Fibroblast of skin of left quadriceps (primary cell): ENCODE results near the gene GRID2.

Experiments used
- DNase-seq, 2 experiments: peaks; one replicate each; pipeline ENCODE4 v3.0.0-alpha.2; 2013; ENCODE audit warnings: low read depth in 2 of 2

Gene GRID2

GRCh38 chr4:93403571-93403970 is 1099.8 kb downstream of the GRID2 start:
- peak in 1 of 2 experiments; percentile 27 for DNase-seq

DNA sequence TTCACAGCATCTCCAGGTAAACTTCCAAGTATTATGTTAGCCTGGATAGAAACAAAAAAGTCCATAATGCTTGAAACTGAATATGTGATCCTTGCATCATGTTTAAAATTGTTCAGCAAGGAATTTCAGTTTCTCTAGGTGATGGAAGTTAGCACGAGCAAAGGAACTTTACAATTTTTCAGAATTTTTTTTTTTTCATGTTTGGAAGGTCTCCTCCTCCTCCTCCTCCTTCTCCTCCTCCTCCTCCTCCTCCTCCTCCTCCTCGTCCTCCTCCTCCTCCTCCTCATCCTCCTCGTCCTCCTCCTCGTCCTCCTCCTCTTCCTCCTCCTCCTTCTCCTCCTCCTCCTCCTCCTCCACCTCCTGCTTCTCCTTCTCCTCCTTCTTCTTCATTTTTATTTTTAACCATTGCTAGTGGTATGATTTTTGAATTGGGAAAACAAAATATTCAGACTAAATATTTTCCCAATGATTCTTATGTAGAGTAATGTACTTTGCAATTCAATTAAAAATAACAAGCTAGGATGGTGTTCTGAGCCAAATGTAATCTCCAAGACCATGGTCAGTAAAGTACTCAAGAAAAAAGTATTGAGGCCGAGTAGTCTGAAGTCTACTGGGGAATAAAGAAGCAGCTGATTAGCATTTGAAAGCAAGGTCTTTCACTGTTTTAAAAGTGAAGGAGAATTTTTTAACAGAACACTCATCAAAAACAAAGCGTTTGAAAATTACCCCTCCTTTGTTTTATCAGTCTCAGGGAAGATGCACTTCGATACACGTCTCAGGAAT is 1103.9 kb downstream of the GRID2 start:
- no peak for DNase-seq

GRCh38 chr4:93409035-93409434 is 1105.3 kb downstream of the GRID2 start:
- no peak for DNase-seq

DNA sequence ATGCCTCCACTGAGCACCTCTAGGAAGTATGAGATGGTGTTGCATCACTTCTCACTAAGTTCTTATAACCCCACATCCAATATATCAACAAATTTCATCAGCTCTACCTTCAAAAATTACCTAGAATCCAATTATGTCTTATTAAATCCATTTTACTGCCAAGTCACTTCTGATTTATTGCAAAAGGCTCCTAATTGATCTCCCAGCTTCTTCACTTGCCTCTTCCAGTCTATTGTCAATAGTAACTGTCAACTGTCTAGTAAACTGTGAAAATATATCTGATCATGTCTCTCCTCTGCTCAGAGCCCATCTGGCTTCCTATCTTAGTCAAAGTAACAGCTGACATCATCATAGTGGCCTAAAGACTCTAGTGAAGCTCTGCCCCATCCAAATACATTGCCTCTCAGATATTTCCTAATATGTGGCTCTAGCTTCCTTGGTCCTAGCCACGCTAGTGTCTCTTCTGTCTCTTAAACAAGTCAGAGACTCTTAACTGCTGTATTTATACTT is 1110.3 kb downstream of the GRID2 start:
- no peak for DNase-seq

DNA sequence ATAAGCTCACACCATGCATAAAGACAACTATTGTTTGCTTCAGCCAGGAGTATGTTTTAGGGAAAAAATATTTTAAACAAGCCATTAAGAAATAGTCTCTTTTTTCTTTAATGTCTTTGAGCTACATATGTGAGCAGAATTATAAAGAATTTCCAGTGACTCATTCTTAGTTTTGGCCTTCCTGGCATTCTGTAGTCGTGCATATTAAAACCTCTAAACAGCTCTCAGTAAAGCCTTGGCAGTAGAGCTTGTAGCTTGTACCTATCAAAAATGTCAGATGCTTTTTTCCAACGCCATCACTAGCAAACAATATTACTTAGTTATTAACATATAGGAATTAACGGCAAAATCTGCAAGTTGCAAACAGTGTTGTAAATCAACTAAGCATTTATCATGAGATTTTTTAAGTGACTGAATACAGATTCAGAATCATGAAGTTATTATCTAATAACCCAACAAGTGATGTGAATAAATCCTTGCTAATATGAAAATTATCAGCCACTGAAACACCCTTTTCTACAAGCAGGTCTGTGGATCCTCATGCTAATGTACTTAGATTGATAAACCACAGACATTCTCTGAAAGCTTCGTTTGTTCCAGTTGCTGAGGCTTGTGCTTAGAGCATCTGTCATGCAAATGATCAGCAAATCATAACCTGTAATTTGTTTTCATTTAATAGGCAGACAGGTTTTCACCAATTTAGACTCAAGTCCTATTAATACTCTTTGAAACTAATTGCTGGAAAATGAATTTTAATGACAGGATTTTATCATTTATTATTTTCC is 1112.8 kb downstream of the GRID2 start:
- DNase-seq: peak; percentile 17 to 21

GRCh38 chr4:93431371-93431770 is 1127.6 kb downstream of the GRID2 start:
- DNase-seq: no peak

DNA sequence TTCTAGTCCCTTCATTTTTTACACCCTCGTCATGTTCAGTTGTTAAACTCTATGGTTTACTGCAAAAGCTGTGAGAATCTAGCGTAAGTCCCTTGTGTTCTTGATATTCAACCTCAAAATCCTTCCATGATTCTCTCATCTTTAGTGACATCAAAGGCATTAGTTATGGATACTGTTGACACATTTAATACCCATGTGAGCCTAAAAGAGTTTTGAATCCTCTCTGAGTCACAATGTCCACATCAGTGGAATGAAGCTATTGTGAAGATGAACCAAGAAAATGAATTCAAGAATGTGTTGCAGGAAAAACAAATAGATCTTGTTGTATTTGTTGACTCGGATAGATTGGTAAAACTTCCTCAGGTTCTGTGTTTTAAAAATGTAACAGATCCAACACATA is 1130.1 kb downstream of the GRID2 start:
- no peak for DNase-seq

DNA sequence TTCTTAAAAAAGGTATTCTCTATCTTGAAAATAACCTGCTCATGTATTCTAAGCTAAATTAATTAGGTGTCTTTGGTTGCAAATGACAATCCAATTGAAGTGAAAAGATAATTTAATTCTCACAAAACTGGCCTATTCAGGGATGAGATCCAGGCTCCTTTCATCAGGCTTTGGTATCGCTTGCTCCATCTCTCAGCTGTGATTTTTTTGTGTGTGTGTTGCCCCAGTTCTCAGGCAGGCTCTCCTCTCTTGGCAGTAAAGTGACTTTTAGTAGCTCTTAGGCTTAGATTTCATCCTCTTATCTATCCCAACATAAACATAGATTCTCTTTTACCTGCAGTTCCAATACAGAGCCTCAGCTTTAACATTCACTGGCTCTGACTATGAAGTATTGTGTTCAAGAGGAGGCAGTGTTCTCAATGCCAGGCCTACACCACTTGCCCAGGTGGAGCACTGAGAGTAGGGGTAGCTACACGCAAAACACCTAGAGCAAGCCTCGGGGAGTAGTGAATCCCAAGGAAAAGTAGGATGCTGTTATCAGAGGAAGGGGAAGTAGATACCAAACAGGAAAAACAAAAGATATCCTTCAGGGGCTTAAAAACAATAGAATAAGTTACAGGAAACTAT is 1132.3 kb downstream of the GRID2 start:
- no peak for DNase-seq

DNA sequence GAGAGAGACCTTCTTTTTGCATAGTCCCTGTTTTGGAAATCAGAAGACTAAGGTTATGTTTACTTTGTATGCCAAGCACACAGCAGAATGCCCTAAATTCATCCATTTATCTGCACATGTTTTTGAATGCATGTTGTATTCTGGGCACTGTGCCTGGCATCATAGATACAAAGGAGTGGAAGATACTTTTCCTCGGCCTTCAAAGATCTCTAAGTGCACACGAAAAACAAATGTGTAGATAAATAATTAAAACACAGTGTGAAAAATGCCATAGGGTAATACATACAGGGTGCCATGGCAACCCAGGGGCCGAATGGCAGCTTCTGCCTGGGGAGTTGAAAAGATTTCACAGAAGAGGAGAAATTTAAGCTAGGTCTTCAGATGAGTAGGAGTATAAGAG is 1134.2 kb downstream of the GRID2 start:
- no peak for DNase-seq

- DNase-seq: no peak
Measured at GRCh38 chr4:93444860-93445259, 1141.1 kb downstream of the GRID2 start.

DNA sequence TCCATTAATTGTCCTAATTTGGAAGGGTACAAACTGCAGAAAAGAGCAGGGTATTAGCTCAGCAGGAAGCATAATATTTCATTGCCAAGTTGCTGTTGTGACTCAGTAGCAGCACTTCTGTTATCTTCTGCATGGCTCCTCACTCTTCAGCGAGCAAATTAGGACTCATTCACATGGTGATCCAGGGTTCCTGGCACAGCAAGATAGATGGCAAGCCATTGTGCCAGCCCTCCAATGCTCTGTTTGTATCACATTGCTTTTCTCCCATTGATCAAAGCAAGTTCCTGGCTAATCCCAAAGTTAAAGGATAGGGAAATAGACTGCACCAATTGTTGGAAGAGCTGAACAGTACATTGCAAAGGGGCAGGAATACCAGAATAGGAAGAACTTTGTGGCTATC is 1142.3 kb downstream of the GRID2 start:
- no peak for DNase-seq

DNA sequence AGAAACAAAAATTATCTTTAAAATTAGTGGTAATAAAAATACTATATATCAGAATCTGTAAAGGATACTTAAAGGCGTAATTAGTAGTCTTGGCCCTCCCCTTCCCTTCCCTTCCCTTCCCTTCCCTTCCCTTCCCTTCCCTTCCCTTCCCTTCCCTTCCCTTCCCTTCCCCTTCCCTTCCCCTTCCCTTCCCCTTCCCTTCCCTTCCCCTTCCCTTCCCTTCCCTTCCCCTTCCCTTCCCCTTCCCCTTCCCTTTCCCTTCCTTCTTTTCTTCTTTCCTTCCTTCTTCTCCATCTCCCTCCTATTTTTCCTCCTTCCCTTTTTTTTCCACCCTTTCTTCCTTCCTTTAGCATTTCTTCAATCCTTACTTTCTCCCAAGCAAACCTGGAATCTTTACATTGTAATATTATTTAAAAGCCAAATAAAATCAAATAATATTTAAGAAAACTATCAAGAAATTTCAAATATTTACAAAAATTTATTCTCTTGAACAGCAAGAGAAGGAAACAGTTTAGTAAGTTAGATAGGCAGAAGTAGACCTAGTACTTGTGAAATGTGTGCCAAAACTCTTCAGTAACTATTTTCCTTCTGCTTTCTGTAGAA is 1145.0 kb downstream of the GRID2 start:
- no peak for DNase-seq

- DNase-seq: no peak
Measured at GRCh38 chr4:93451954-93452353, 1148.2 kb downstream of the GRID2 start.

- no peak for DNase-seq
Measured at GRCh38 chr4:93461541-93461940, 1157.8 kb downstream of the GRID2 start.

DNA sequence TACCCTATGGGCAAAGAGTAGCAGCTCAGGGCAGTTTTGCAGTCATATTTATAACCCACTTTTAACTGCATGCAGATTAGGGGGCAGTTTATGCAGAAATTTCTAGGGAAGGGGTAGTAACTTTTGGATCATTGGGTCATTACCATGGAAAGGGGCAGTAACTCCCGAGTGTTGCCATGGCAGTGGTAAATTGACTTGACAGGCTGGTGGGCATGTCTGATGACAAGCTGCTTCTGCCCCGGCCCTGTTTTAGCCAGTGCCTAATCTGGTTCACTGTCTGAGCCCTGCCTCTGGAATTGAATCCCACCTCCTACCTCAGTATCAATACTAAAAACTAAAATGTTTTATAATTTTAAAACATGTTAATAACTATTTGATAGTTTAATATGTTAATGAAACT is 1162.7 kb downstream of the GRID2 start:
- no peak for DNase-seq

GRCh38 chr4:93467484-93468155 is 1163.9 kb downstream of the GRID2 start:
- DNase-seq: no peak

DNA sequence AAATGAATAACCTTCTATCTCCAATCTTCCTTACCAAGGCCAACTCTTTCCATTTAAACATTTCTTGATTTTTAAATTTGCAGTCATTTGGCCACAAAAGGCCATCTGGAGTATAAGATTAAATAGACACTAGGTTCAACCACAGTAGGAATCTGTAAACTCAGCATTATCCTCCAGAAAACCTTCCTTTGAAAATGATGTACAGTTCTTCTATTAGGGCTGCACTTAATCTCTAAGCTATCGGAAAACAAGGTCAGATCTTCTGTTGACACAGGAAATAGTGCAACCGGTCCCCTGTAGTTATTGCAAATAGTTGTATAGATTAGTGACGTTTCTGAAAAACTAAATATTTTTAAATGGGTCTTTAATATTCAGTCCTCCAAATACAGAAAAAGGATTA is 1165.8 kb downstream of the GRID2 start:
- no peak for DNase-seq

GRCh38 chr4:93475730-93476129 is 1172.0 kb downstream of the GRID2 start:
- no peak for DNase-seq

GRCh38 chr4:93478805-93479204 is 1175.0 kb downstream of the GRID2 start:
- no peak for DNase-seq

DNA sequence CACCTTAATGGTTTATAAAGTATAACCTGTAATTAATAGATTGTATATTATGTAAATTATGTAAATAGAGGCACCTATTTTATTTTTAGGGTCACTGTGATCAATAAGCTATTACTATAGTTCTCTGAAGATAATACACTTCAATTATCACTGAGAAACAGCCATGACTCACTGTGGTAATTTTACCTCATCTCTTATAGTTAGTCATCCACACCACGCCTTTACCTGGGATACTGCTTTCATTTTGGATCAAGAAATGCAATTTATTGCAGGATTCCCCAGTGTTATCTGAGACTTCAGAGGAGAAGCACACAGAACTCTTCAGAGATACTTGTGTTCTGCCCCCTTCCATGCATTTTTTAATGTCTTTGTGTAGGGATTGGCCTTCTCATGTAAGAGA is 1176.7 kb downstream of the GRID2 start:
- no peak for DNase-seq

DNA sequence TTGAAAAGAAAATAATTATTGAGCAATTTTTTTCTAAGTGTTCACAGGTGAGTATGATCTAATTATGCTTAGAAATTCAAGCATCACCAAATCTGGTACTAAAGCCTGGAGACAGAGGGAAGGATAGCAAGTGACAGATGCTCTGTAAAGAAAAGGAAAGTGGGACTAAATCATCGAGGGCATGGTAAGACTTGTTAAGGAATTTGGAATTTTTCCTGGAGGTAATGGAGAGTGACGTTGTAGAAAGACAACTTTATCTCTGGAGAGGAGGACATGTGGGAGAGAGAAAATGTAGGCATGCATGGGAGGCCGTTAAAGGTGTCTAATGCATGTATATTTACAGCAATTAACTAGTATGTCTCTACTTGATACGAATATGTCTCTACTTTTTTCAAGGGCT is 1191.6 kb downstream of the GRID2 start:
- no peak for DNase-seq

- DNase-seq: no peak
Measured at GRCh38 chr4:93501244-93501643, 1197.5 kb downstream of the GRID2 start.
